ENCODE data around the gene PLEKHA5.
"Not testable (repeated sequence)": the region's sequence is repeated elsewhere in the genome, so short reads cannot be mapped to it uniquely, and the experiment has no call there.

DNA sequence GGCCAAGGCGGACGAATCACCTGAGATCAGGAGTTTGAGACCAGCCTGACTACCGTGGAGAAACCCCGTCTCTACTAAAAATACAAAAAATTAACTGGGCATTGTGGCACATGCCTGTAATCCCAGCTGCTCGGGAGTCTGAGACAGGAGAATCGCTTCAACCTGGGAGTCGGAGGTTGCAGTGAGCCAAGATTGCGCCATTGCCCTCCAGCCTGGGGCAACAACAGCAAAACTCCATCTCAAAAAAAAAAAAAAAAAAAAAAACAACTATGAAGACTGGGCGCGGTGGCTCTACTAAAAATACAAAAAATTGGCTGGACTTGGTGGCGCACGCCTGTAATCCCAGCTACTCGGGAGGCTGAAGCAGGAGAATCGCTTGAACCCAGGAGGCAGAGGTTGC lies 176.1 kb downstream of the PLEKHA5 start:
- not testable (repeated sequence) for TF ChIP-seq CTCF, POLR2A, POLR2AphosphoS5, EP300 (IDR thresholded peaks at IDR 0.05)
